Tibial artery (tissue), 4 donors: ENCODE measurements around the gene NRXN3.

Experiments
- DNase-seq, 2 donors: peaks; one replicate each; pipeline ENCODE4 v3.0.0-alpha.2; 2019
- H3K27ac ChIP-seq, 2 donors: fragments of 200-600 bp; sonication (generic) in 1 of 2; 1 replicate in 1 of 2; 2 replicates in 1 of 2; pipeline ENCODE4 v1.5.1; 2018 to 2019; ENCODE audit warnings: mild to moderate bottlenecking in 1 of 2
- H3K27me3 ChIP-seq, 2 donors: fragments of 200-600 bp; sonication (generic) in 1 of 2; one replicate each; pipeline versions ENCODE4 v1.5.1 to v1.6.0; 2016 to 2019
- H3K36me3 ChIP-seq, 3 donors: fragments of 200-600 bp; sonication (generic) in 2 of 3; one replicate each; pipeline ENCODE4 v1.5.1; 2016 to 2019; ENCODE audit warnings: mild to moderate bottlenecking in 2 of 3
- H3K4me1 ChIP-seq, 4 donors: fragments of 200-600 bp; sonication (generic) in 2 of 4; 1 replicate in 3 of 4; 2 replicates in 1 of 4; pipeline ENCODE4 v1.5.1; 2016 to 2019
- H3K4me3 ChIP-seq, 2 donors: fragments of 200-600 bp; sonication (generic) in 1 of 2; 1 replicate in 1 of 2; 2 replicates in 1 of 2; pipeline ENCODE4 v1.5.1; 2018 to 2019; ENCODE audit warnings: mild to moderate bottlenecking in 2 of 2
- H3K9me3 ChIP-seq, 3 donors: fragments of 200-600 bp; sonication (generic) in 1 of 3; one replicate each; pipeline ENCODE4 v1.5.1; 2016 to 2019
- CTCF ChIP-seq, 2 experiments: fragments of 200-600 bp in 1 of 2; fragments of 450-650 bp in 1 of 2; IDR thresholded peaks; one replicate each; pipeline ENCODE4 v1.5.1; 2017 to 2019; ENCODE audit warnings: antibody characterized with exemption in 2 of 2, mild to moderate bottlenecking in 1 of 2, moderate library complexity in 1 of 2
- intact Hi-C: fragments of 100-400 bp; cut with DNase I; formaldehyde crosslinking; loops from one replicate; pipeline ENCODE4 v1.15.0; 2023; ENCODE audit warnings: low total_unique reads

Gene NRXN3

GRCh38 chr14:78968265-78968664 lies 798.1 kb downstream of the NRXN3 start:
- Histone ChIP-seq H3K27me3 (no peaks in the 10 kb centered on the region), H3K36me3 (no peaks in the 10 kb centered on the region), H3K4me3 (no peak overlapping the region), H3K27ac (no peak overlapping the region), H3K9me3 (no peaks in the 10 kb centered on the region), H3K4me1 (peaks cover 0 to 28% (median 8%) of the 10 kb centered on the region in 4 donors)
- intact Hi-C loops, result no loop called here
- no peak for TF ChIP-seq CTCF (IDR thresholded peaks at IDR 0.05)
- no peak for DNase-seq

GRCh38 chr14:78970677-78971076 lies 800.5 kb downstream of the NRXN3 start:
- H3K27me3 ChIP-seq, result no peaks in the 10 kb centered on the region
- peaks cover 0 to 28% (median 8%) of the 10 kb centered on the region in 4 donors for H3K4me1 ChIP-seq
- H3K4me3 ChIP-seq, result no peak overlapping the region
- no peak for DNase-seq
- no peaks in the 10 kb centered on the region for H3K36me3 ChIP-seq
- intact Hi-C loops, result no loop called here
- no peak for TF ChIP-seq CTCF (IDR thresholded peaks at IDR 0.05)
- no peak overlapping the region for H3K27ac ChIP-seq
- no peaks in the 10 kb centered on the region for H3K9me3 ChIP-seq

GRCh38 chr14:78972440-78972839 lies 802.3 kb downstream of the NRXN3 start:
- no peak for TF ChIP-seq CTCF (IDR thresholded peaks at IDR 0.05)
- intact Hi-C loops, result no loop called here
- no peak overlapping the region for H3K4me3 ChIP-seq
- H3K4me1 ChIP-seq, result peaks cover 0 to 28% (median 8%) of the 10 kb centered on the region in 4 donors
- no peak overlapping the region for H3K27ac ChIP-seq
- H3K9me3 ChIP-seq, result no peaks in the 10 kb centered on the region
- no peak for DNase-seq
- H3K36me3 ChIP-seq, result no peaks in the 10 kb centered on the region
- H3K27me3 ChIP-seq, result no peaks in the 10 kb centered on the region

GRCh38 chr14:78974691-78975090 lies 804.5 kb downstream of the NRXN3 start:
- Histone ChIP-seq H3K4me3 (no peak overlapping the region), H3K36me3 (no peaks in the 10 kb centered on the region), H3K27me3 (no peaks in the 10 kb centered on the region), H3K9me3 (no peaks in the 10 kb centered on the region), H3K27ac (no peak overlapping the region), H3K4me1 (peaks cover 0 to 10% (median 1%) of the 10 kb centered on the region in 4 donors)
- TF ChIP-seq CTCF (IDR thresholded peaks at IDR 0.05), result no peak
- intact Hi-C loops, result no loop called here
- no peak for DNase-seq

- TF ChIP-seq CTCF (IDR thresholded peaks at IDR 0.05), result no peak
- Histone ChIP-seq H3K27me3 (no peaks in the 10 kb centered on the region), H3K4me3 (no peak overlapping the region), H3K36me3 (no peaks in the 10 kb centered on the region), H3K9me3 (no peaks in the 10 kb centered on the region), H3K4me1 (no peaks in the 10 kb centered on the region), H3K27ac (no peak overlapping the region)
- DNase-seq, result no peak
- intact Hi-C loops, result no loop called here
Observed at GRCh38 chr14:78975734-78976133, 805.6 kb downstream of the NRXN3 start.

- H3K27ac ChIP-seq, result no peak overlapping the region
- H3K27me3 ChIP-seq, result no peaks in the 10 kb centered on the region
- H3K4me1 ChIP-seq, result no peaks in the 10 kb centered on the region
- H3K9me3 ChIP-seq, result no peaks in the 10 kb centered on the region
- intact Hi-C loops, result no loop called here
- no peak overlapping the region for H3K4me3 ChIP-seq
- no peak for TF ChIP-seq CTCF (IDR thresholded peaks at IDR 0.05)
- H3K36me3 ChIP-seq, result no peaks in the 10 kb centered on the region
- no peak for DNase-seq
Observed at GRCh38 chr14:78978896-78979295, 808.7 kb downstream of the NRXN3 start.
